Activated CD8-positive, alpha-beta memory T cell treated with anti-CD3 and anti-CD28 coated beads for 48 hours (primary cell): ENCODE data around the gene CENPF.

Experiments
- DNase-seq, 3 experiments: peaks; one replicate each; pipeline ENCODE4 v3.0.0-alpha.2; 2020; ENCODE audit warnings: low read depth in 2 of 3, low spot score in 2 of 3

Gene CENPF

DNA sequence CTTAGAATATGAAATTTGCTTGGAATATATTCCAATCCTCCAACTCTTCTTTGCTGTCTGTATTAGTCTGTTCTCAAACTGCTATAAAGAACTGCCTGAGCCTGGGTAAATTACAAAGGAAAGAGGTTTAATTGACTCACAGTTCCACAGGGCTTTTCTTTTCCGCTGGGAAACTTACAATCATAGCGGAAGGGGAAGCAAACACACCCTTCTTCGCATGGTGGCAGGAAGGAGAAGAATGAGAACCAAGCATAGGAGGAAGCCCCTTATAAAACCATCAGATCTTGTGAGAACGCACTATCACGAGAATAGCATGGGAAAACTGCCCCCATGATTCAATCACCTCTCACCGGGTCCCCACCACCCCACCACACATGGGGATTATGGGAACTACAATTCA, 14.8 kb downstream of the CENPF start:
- no peak for DNase-seq

DNA sequence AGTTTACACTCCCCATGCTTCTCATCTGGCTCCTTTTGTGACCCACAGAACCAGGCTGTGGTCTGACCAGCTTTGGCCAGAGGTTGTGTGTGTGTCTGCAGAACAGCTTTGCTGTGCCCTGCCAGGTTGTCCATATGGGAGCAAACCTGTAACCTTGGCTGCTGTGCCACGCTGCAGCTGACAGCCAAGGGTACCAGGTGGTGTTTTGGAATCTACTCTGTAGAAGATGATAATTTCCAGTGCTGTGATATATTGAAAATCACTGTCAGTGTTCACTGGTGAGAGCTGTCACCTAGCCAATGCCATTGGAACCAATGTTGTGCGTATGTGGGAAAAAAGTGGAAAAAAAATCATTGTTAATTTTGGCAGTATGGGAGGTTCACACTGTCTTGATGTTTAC, 18.2 kb downstream of the CENPF start:
- DNase-seq: no peak

DNA sequence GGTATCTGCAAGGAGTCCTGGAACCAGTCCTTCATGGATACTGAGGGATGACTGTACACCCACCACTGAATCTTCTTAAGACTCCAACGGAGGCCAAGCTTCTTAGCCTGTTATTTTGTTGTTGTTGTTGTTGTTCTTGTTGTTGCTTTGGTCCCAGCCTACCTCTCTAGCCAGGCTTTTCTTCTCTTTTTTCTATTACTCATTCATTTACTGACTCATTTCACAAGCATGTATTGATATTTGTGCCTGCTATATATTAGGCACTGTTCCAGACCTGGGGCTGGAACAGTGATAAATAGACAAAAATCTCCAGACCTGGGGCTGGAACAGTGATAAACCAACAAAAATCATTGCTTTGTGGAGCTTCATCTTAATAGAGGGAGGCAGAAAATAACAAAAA, 20.4 kb downstream of the CENPF start:
- DNase-seq: no peak

DNA sequence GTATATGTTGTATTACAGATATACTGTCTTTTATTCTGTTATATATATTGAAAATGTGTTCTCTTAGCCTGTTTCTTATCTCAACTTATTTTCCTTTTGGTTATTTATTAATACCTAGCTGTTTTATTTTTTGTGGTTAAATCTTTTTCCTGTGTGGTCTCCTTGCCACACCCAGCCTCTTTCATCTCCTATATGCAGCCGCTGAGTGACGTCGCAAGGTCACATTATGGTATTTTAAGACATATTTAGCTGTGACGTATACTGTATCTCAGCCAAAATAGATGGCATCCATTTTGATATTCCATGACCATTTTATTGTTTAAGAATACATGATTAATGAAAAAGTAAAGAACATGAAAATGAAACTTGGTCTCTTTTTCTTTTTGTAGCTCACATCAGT, 29.1 kb downstream of the CENPF start:
- DNase-seq: no peak

DNA sequence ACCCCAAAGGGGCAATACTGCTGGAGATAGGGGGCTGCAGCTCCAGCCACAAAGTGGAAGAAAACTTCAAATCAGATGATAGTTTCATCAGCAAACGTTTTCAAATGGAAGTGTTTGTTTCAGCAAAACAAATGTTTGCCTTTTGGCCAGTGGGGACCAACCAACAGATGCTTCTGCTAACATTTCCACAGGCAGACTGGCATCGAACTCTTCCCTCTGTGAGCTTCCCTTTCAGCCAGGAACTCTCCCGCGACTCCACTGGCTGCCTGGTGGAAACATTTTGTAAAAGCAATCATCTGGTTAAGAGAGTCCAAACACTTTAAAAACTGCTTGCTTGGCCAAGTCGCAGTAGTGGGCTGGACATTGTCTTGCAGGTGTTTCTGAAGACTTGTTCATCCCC, 30.7 kb downstream of the CENPF start:
- DNase-seq: no peak

DNA sequence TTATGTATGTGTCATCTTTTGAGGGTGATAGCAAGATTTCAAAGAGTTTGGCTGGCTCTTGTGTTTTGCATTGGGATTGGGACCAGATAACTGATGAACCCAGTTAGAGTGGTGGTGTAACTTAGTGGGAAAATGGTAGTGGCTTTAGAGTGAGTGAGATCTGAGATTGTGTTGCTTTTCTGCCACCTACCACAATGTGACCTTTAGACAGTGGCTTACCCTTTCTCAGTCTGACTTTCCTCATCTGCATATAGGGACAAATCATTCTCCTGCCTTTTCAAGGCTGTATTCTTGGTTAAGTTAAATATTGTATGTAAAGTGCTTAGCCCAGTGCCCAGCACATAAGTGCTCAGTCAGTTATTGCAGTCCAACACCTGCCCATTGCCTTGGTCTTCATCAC, 31.3 kb downstream of the CENPF start:
- no peak for DNase-seq

DNA sequence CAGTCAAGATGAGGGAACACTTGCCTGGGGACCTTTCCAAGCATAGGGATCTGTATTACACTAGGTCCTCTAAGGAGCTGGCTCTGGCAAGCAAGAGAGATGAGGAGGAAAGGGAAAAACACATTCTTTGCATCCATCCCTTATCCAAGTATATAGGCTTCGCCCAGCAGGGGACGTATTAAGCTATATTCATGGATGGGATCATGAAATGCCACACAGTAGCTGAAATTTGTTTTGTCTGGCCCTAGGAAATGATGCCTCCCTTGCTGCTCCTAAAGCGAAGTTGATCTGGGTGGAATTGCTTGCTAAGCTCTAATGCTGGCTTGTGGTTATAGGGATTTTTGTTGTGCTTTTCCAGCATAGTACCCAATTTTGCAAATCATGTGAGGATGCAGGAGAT, 32.1 kb downstream of the CENPF start:
- DNase-seq: no peak

DNA sequence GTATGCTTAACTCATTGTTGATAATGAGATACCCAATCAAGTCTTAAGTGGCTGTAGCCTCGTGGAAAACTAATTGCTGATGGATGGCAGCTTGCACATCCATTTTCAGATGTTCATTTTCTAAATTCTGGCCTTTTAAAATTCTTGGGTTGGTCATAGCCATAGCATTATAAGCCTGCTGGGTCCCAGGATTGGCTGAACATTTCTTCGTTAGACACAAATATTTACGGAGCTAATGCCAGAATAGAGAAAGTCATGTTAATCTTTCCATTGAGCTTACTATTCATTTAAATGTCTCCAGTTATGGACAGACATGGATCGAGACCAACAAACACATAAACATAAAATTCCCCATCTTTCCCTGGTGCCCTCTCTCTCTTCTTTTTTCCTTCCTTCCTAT, 32.5 kb downstream of the CENPF start:
- no peak for DNase-seq

DNA sequence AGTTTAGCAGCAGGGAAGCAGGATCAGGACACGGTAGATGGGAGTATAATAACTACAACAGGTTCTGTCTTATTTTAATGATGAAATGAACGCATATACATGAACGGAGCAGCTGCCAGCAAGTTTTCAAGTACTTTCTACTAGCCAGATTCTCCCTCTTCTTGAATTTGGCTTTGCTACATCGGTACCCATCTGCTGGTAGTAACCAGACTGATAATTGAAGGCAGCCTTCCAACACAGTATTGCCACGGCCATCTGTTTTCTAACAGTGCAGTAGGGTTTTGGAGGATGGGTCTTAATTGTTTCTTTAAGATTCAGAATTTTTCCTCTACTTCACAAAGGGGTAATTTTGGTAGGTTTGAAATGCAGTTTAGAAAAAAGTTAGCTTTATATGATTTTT, 33.4 kb downstream of the CENPF start:
- no peak for DNase-seq

DNA sequence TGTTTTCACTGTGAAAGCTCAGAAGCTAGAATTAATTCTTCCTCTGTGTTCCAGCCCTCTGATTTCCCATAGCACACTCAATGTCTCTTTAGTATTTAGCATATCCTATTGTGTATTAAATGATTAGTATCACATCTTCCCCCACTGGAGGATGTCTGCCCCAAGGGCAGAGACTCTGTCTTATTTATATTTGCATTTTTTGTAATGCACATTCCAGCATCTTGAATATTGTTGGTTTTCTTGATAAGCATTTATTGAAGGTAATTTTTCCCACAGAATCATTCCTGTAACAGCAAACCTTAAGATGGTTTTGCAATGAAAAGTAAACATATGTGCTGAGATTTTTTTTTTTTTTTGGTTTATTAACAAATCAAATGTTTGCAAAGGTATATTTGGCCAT, 34.1 kb downstream of the CENPF start:
- DNase-seq: no peak

DNA sequence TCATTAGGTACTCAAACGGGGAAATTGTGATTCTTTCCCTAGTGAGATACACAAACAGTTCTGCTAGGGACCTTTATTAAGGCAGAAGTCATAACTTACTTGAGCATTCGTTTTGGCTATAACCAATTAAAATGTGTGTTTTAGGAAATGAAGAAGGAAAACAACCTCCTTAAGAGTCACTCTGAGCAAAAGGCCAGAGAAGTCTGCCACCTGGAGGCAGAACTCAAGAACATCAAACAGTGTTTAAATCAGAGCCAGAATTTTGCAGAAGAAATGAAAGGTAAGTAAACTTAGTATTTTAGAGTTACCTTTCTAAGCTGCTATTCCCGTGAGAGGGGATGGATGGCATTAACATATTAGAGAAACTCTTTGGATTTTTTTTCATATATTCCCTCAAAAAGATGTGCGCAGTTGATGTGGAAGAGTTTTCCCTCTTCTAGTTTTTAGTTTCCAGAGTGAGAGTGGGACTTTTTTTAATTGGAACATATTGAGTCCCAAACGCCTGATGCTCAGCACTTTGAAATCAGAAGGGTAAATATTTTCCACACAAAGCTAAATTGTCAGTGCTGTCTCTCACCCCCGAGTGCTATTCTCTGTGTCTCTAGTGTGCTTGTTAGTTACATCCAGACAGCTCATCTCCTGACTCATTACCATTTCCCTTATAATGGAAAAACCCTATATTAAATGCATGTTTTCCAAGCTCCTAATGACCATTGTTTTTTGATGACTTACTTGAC, 34.9 kb downstream of the CENPF start:
- no peak for DNase-seq

DNA sequence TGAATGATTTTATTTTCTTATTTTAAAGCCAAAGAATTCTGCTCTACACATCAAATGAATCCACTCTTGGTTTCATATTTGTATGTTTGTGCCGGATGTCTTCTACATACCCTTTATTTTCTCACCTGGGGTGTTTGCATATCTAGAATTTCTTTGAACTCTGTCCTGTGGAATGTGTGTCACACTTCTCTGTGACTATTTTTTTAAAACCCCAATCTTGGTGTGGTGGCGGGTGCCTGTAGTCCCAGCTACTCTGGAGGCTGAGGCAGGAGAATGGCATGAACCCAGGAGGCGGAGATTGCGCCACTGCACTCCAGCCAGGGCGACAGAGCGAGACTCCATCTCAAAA, 35.4 kb downstream of the CENPF start:
- no peak for DNase-seq

DNA sequence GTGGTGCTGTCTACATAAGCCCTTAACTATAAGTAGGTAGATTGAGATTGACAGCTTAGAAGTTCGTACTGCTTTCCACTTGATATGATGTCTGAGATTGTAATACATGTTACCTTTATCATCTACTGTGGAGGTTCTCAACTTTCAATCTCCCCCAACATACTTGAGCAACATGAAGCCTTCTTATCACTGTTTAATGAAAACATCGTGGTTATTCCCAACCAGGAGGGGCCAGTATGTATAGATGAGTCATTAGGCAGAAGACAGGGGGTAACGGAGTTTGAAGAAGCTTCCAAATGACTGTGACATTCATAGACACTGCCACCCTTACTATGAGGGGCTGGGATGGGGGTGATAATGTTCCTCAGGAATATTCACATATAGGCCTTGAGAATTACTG, 36.0 kb downstream of the CENPF start:
- DNase-seq: no peak

DNA sequence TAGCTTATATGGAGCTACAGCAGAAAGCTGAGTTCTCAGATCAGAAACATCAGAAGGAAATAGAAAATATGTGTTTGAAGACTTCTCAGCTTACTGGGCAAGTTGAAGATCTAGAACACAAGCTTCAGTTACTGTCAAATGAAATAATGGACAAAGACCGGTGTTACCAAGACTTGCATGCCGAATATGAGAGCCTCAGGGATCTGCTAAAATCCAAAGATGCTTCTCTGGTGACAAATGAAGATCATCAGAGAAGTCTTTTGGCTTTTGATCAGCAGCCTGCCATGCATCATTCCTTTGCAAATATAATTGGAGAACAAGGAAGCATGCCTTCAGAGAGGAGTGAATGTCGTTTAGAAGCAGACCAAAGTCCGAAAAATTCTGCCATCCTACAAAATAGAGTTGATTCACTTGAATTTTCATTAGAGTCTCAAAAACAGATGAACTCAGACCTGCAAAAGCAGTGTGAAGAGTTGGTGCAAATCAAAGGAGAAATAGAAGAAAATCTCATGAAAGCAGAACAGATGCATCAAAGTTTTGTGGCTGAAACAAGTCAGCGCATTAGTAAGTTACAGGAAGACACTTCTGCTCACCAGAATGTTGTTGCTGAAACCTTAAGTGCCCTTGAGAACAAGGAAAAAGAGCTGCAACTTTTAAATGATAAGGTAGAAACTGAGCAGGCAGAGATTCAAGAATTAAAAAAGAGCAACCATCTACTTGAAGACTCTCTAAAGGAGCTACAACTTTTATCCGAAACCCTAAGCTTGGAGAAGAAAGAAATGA, 37.6 kb downstream of the CENPF start:
- DNase-seq: no peak

DNA sequence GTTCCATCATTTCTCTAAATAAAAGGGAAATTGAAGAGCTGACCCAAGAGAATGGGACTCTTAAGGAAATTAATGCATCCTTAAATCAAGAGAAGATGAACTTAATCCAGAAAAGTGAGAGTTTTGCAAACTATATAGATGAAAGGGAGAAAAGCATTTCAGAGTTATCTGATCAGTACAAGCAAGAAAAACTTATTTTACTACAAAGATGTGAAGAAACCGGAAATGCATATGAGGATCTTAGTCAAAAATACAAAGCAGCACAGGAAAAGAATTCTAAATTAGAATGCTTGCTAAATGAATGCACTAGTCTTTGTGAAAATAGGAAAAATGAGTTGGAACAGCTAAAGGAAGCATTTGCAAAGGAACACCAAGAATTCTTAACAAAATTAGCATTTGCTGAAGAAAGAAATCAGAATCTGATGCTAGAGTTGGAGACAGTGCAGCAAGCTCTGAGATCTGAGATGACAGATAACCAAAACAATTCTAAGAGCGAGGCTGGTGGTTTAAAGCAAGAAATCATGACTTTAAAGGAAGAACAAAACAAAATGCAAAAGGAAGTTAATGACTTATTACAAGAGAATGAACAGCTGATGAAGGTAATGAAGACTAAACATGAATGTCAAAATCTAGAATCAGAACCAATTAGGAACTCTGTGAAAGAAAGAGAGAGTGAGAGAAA, 38.4 kb downstream of the CENPF start:
- DNase-seq: no peak

DNA sequence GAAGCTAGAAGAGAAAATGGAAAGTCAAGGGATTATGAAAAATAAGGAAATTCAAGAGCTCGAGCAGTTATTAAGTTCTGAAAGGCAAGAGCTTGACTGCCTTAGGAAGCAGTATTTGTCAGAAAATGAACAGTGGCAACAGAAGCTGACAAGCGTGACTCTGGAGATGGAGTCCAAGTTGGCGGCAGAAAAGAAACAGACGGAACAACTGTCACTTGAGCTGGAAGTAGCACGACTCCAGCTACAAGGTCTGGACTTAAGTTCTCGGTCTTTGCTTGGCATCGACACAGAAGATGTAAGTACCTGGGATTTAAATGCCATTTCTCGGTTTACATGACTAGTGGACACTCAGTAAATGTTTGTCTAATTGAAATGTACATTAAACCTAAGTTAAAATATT, 40.0 kb downstream of the CENPF start:
- DNase-seq: no peak

DNA sequence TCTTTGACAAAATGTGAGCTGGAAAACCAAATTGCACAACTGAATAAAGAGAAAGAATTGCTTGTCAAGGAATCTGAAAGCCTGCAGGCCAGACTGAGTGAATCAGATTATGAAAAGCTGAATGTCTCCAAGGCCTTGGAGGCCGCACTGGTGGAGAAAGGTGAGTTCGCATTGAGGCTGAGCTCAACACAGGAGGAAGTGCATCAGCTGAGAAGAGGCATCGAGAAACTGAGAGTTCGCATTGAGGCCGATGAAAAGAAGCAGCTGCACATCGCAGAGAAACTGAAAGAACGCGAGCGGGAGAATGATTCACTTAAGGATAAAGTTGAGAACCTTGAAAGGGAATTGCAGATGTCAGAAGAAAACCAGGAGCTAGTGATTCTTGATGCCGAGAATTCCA, 42.7 kb downstream of the CENPF start:
- no peak for DNase-seq

DNA sequence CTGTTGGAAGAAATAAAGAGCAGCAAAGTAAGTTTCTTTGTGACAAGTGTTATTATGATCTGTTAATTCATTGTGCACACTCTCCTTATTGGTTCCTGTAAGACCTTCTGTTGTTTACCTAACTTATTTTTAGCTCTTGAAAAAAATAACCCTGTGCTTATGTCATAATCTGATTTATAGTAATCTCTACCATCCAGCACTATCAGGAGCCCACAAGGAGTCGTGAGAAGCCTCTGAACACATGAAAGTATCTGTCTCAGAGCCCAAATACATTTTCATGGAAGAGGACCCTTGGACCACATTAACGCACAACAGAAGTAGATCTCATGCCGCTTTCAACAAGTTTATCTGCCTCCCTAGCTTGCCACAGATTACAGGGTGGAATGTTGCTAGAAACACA, 45.8 kb downstream of the CENPF start:
- no peak for DNase-seq

DNA sequence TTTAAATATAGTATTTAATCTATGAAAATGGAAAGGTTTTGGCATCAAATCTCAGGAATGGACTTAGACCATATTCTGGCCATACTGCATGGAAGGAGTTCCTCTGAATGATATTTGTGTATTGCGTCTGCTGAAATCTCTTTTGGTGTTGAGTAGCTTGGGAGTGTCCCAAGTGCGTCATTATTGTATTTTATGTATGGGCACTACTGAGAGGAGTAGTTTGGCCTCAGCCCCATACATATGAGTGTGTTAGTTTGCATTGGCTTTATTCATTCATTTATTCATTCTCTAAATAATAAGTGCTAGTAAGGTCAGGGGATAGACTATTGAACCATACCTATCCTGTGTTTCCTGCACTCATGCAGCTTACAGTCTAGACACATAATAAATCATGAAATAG, 46.6 kb downstream of the CENPF start:
- no peak for DNase-seq

DNA sequence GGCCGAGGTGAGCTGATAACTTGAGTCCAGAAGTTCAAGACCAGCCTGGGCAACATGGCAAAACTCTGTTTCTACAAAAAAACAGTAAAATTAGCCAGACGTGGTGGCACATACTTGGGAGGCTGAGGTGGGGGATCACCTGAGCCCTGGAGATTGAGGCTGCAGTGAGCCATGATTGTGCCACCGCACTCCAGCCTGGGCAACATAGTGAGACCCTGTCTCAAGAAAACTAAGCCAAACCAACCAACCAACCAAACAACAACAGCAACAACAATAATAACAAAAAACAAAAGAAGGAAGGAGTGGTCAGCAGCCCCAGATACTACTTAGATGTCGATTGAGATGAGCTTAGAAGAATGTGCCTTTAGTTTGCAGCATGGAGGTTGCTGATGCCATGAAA, 47.7 kb downstream of the CENPF start:
- no peak for DNase-seq

DNA sequence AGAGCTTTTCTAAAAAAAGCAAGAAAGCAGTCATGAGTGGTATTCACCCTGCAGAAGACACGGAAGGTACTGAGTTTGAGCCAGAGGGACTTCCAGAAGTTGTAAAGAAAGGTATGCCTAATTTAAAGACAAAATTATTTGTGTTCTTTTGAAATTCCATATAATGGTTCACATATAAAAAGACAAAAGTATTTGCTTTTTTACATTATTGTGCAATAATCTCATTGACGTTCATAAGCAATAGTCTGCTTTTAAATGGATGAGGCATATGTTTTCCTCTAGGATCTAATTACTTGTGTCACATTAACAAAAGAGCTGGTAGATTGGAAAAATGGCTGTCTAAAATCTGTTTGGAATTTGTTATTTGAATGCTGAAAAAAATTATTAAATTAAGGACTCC, 54.3 kb downstream of the CENPF start:
- DNase-seq: no peak

DNA sequence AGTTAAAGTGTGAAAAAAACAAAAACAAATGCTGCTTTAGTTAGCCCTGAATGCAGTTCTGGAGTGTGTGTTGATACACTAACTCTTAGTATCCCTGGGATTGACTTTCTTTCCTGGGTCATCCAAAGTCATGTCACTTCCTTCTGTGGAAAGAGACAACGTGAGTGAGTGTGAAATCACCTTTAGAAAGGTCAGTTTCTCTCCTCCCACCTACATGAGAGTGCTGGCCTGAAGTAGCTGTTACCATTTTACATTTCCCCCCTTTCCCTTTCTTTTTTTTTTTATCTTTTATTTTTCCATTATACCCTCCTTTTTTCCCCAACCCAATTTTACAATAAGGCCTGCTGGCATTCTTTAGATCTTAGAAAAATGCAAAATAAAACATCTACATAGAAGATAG, 55.2 kb downstream of the CENPF start:
- DNase-seq: no peak

DNA sequence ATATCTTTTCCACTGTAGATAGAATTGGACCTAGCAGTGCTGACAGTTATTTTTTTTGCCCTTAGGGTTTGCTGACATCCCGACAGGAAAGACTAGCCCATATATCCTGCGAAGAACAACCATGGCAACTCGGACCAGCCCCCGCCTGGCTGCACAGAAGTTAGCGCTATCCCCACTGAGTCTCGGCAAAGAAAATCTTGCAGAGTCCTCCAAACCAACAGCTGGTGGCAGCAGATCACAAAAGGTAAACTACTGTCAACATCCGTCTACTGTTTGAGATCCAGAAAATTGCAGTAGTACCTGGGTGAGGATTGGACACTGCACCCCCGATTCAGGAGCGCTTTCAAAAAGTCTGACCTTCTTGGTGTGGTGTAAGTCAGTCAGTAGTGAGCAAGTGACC, 55.8 kb downstream of the CENPF start:
- no peak for DNase-seq
